GM12891 (cell line): ENCODE measurements around the gene MZT2B.
A peak's percentile ranks its signal among the peaks of the same experiment; 100 is the strongest.
"Not testable (repeated sequence)": the region's sequence is repeated elsewhere in the genome, so short reads cannot be mapped to it uniquely, and the experiment has no call there.

ENCODE experiments used
- DNase-seq: peaks from one replicate; pipeline ENCODE4 v3.0.0; 2011; ENCODE audit warnings: low spot score; ENCODE audit not compliant: insufficient read length
- FAIRE-seq: peaks from 2 replicates; lab custom pipeline; 2011; peaks lifted over from hg19 to GRCh38; lab: Jason Lieb, UNC
- PAX5 ChIP-seq: IDR thresholded peaks from 2 replicates; pipeline ENCODE4 v1.6.1; 2011; ENCODE audit warnings: low read length, moderate library complexity, mild to moderate bottlenecking; ENCODE audit not compliant: insufficient read depth, severe bottlenecking
- POLR2A ChIP-seq: IDR thresholded peaks from 2 replicates; pipeline ENCODE4 v1.6.1; 2011; ENCODE audit warnings: low read depth, low read length, control low read depth
- POLR2AphosphoS5 ChIP-seq: IDR thresholded peaks from 2 replicates; pipeline ENCODE4 v1.6.1; 2011; ENCODE audit warnings: low read depth, low read length, control low read depth
- POU2F2 ChIP-seq: IDR thresholded peaks from 2 replicates; pipeline ENCODE4 v1.6.1; 2011; ENCODE audit warnings: low read depth, mild to moderate bottlenecking, control low read depth, low read length, moderate library complexity
- SPI1 ChIP-seq: IDR thresholded peaks from 2 replicates; pipeline ENCODE4 v1.6.1; 2011; ENCODE audit warnings: low read depth, low read length, control low read depth
- TAF1 ChIP-seq: IDR thresholded peaks from 2 replicates; pipeline ENCODE4 v1.6.1; 2011; ENCODE audit warnings: low read depth, low read length, control low read depth

MZT2B gene

GRCh38 chr2:130198343-130198742 is 16.3 kb downstream of the MZT2B start, which contains the start of gene TUBA3E:
TUBA3E (minus strand) TSS chr2:130198439; CDS start chr2:130198360, 79 bp downstream.
- FAIRE-seq (no peak), DNase-seq (no peak)
- no peak for TF ChIP-seq POU2F2
- no peak for TF ChIP-seq POLR2A
- no peak for TF ChIP-seq TAF1
- no peak for TF ChIP-seq SPI1
- TF ChIP-seq PAX5, result no peak
- TF ChIP-seq POLR2AphosphoS5, result no peak

GRCh38 chr2:130202518-130202917 is 20.5 kb downstream of the MZT2B start:
- DNase-seq, result not testable (repeated sequence)
- FAIRE-seq, result peak; percentile 28

DNA sequence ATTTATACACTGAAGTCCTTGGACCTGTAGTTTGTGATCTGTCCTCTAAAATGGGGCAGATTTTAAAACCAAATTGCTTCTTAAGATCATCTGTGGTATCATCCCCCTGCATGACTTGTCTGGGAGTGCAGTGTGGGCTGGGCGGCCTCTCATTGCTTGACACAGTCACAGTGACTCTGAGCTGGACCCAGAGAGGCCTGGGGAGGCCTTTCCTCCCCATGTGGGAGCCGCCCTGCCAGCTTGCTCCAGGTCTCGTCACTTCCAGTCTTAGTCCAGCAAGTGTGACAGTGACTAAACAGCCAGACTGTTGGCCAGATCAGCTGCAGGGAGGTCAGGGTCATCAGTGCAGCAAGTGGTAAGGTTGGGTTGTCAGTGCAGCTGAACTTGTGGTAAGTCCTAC is 21.1 kb downstream of the MZT2B start:
- not testable (repeated sequence) for FAIRE-seq, DNase-seq

DNA sequence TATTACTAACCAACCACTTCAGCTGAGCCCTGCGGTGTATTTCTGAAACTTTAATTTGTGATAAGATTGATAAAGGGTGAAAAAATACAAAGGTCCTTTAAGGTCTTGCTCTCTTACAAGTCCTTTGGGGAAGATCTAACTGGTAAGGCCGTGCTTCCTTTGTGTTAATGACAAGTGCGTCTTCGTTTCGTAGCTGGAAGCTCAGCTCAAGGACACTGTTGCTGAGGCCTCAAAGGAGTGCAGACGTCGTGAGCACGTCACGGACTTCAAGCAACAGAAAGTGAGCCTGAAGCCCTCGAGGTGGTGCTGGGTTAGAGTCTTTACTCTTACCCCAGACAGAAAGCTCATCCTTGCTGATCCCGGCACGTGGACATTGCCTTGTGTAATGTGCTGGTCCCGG is 25.0 kb downstream of the MZT2B start:
- FAIRE-seq, result not testable (repeated sequence)

GRCh38 chr2:130219147-130219546 is 37.1 kb downstream of the MZT2B start:
- not testable (repeated sequence) for FAIRE-seq, DNase-seq

More for the DNA sequence above, 25.0 kb downstream of the MZT2B start:
- DNase-seq, result not testable (repeated sequence)

- FAIRE-seq, DNase-seq: not testable (repeated sequence)
Measured at GRCh38 chr2:130220505-130220904, 38.4 kb downstream of the MZT2B start.

- not testable (repeated sequence) for FAIRE-seq, DNase-seq
Measured at GRCh38 chr2:130222523-130222922, 40.5 kb downstream of the MZT2B start.

DNA sequence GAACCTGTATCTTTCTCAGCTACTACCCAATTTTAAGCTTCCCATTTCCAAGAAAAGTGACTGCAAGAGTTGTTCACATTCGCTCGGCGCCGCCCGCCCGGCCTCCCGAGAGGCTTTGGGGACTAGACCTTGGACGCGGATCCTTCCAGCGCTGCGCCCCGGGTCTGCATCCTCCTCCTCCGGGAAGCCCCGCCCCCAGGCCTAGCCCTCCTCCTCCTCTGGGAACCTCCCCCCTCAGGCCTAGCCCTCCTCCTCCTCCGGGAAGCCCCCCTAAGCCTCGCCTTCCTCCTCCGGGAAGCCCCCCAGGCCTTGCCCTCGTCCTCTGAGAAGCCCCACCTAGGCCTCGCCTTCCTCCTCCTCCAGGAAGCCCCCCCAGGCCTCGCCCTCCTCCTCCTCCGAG is 45.9 kb downstream of the MZT2B start:
- not testable (repeated sequence) for DNase-seq, FAIRE-seq

DNA sequence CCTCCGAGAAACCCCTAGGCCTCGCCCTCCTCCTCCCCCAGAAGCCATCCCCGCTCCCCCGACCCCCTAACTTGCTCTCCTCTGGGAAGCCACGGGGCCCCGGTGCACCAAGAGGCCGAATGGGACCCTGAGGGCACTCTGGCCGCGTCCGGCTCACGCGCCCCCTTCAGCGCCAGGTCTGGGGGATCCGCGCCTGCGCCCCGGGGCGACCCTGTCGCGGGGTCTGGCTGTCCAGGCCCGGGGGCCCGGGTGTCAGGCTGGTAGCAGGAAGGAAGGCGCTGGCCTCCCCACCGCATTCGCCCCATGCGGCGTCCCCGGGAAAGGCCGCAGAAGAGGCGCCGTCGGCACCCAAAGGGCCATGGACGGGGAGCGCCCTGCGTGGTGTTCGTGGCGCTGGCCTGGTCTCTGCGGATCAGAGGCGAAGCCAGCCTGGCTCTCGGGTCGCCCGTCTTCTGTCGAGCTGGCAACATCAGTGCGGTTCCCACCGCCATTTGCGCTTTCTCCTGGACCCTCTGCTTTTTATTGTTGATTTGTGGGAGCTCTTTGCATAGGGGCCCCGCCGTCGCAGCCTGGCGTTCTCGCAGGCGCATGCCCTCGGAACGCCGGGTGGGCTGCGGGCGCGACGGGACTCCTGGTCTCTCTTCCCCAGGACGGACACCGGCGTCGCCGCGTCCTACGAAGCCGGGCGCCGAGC is 46.6 kb downstream of the MZT2B start:
- DNase-seq, FAIRE-seq: not testable (repeated sequence)

DNA sequence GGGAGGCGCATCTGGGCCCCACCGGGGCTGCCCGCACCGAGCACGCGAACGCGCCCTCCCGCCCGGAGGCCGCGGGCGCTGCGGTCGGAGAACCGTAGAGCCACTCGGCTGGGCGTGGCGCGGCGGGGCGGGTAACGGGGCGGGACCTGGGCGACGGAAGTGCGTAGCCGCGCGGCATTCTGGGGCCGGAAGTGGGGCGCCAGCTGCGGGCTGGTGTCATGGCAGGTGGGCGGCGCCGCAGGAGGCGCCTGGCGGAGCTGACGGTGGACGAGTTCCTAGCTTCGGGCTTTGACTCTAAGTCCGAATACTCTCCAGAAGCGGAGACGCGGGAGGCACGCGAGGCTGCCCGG is 47.1 kb downstream of the MZT2B start:
- not testable (repeated sequence) for DNase-seq

GRCh38 chr2:130230376-130230775 is 48.3 kb downstream of the MZT2B start:
- not testable (repeated sequence) for FAIRE-seq, DNase-seq

More for the DNA sequence above, 47.1 kb downstream of the MZT2B start:
- not testable (repeated sequence) for FAIRE-seq

DNA sequence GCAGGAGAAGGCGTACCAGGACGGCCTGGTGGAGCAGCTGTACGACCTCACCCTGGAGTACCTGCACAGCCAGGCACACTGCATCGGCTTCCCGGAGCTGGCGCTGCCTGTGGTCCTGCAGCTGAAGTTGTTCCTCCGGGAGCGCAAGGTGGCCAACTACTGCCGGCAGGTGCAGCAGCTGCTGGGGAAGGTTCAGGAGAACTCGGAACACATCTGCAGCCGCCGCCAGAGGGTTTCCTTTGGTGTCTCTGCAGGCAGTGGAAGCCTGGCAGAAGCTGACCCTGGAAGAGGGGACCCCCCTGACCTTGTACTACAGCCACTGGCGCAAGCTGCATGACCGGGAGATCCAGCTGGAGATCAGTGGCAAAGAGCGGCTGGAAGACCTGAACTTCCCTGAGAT is 48.8 kb downstream of the MZT2B start:
- DNase-seq, FAIRE-seq: not testable (repeated sequence)

DNA sequence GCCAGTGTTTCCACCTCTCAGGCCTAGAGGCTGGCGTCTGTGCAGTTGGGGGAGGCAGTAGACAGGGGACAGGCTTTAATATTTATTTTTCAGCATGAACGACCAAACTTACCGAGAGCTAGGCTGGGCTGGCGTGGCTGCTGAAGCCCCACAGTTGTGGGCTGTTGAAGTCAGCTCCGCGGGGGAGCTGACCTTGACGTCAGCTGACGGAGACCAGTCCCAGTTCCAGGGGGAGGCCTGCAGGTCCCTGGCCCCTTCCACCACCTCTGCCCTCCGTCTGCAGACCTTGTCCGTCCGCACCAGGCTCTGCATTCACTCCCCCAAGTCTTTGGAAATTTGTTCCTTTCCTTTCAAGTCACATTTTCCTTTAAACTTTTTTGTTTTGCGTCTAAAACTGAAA is 49.6 kb downstream of the MZT2B start:
- no peak for FAIRE-seq
- TF ChIP-seq PAX5, result no peak
- TF ChIP-seq POLR2AphosphoS5, result no peak
- TF ChIP-seq POU2F2, result no peak
- TF ChIP-seq TAF1, result no peak
- TF ChIP-seq POLR2A, result no peak
- no peak for TF ChIP-seq SPI1

DNA sequence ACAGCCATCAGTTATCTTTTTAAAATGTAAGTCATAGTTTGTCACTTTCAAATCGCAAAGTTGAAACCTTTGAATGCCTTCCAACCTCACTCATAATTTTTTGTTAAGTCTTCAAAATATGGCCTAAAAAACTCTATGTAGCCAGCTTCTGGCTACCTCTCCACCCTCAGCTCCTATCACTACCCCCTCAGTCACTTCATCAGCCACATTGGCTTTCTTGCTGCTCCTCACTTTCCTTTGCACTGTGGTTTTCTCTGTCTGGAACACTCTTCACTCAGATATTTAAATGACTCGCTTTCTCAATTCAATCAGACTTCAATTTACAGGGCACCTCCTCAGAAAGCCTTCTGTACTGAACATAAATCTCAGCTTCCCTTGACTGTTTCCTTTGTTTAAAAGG is 51.0 kb downstream of the MZT2B start:
- not testable (repeated sequence) for FAIRE-seq, DNase-seq

More for the DNA sequence above, 49.6 kb downstream of the MZT2B start:
- no peak for DNase-seq

- not testable (repeated sequence) for DNase-seq, FAIRE-seq
Measured at GRCh38 chr2:130239581-130239980, 57.5 kb downstream of the MZT2B start.
